IPS-NIHi7 (cell line): Measurements from ENCODE around the gene UTRN.

Experiments used
- DNase-seq: peaks from one replicate; pipeline ENCODE4 v3.0.0; 2012; ENCODE audit warnings: mixed read lengths; ENCODE audit errors: extremely low spot score

UTRN gene

GRCh38 chr6:144284783-144285547 lies at the start of gene UTRN:
TSS of gene UTRN (plus strand) at chr6:144285335. CDS start at chr6:144291829, 6,494 bp downstream.
- DNase-seq, result peak; percentile 84

- DNase-seq, result no peak
Measured at GRCh38 chr6:144244688-144245087, 40.4 kb upstream of the UTRN start.

GRCh38 chr6:144246988-144247387 lies 38.1 kb upstream of the UTRN start:
- DNase-seq, result no peak

- no peak for DNase-seq
Measured at GRCh38 chr6:144248003-144248402, 37.1 kb upstream of the UTRN start.

GRCh38 chr6:144248476-144249301 lies 36.4 kb upstream of the UTRN start:
- no peak for DNase-seq

- no peak for DNase-seq
Measured at GRCh38 chr6:144250276-144250675, 34.9 kb upstream of the UTRN start.

GRCh38 chr6:144252259-144252658 lies 32.9 kb upstream of the UTRN start:
- no peak for DNase-seq

GRCh38 chr6:144259986-144260385 lies 25.1 kb upstream of the UTRN start:
- no peak for DNase-seq

GRCh38 chr6:144262470-144263369 lies 22.4 kb upstream of the UTRN start:
- DNase-seq, result no peak

GRCh38 chr6:144263786-144264185 lies 21.3 kb upstream of the UTRN start:
- DNase-seq, result no peak

- DNase-seq, result peak; percentile 56
Measured at GRCh38 chr6:144264270-144265060, 20.7 kb upstream of the UTRN start.

GRCh38 chr6:144265061-144265357 lies 20.1 kb upstream of the UTRN start:
- DNase-seq, result no peak

GRCh38 chr6:144265390-144265789 lies 19.7 kb upstream of the UTRN start:
- DNase-seq, result peak; percentile 76

- DNase-seq, result peak; percentile 65
Measured at GRCh38 chr6:144266091-144266649, 19.0 kb upstream of the UTRN start.

- DNase-seq, result no peak
Measured at GRCh38 chr6:144268794-144269349, 16.3 kb upstream of the UTRN start.

GRCh38 chr6:144277174-144277573 lies 8.0 kb upstream of the UTRN start:
- no peak for DNase-seq

GRCh38 chr6:144277605-144278227 lies 7.4 kb upstream of the UTRN start:
- DNase-seq, result no peak

- no peak for DNase-seq
Measured at GRCh38 chr6:144278659-144279314, 6.3 kb upstream of the UTRN start.

GRCh38 chr6:144279484-144280150 lies 5.5 kb upstream of the UTRN start:
- no peak for DNase-seq
